ENCODE results near the gene UPK2. TPM values are rescaled to one million over a fixed set of nuclear protein-coding genes. Genes with fewer than 3 reads are reported as not detected.
A peak's percentile ranks its signal among the peaks of the same experiment; 100 is the strongest.

UPK2 gene
- total and polyA plus RNA-seq, 2 donors (not counting 3 experiments of a cell fraction or from before 2014, with no cell fraction given) = 0.11 TPM; not detected in 1

- Histone ChIP-seq H3K79me2 (ENCODE audit: control insufficient read depth, insufficient read depth, low read length) (peaks cover 77% of the 10 kb centered on the region), H3K4me3 (replicated peaks in 1 of 3; ENCODE audit: insufficient read depth in 1 of 3, low read depth in 1 of 3, low read length in 3 of 3) (peak overlapping the region in 1 of 3 experiments; percentile 10), H3K27ac (ENCODE audit: insufficient read depth, low read depth, low read length) (peak overlapping the region; percentile 80), H3K4me1 (ENCODE audit: control insufficient read depth, extremely low read depth, insufficient read depth, low read length) (peaks cover 69% of the 10 kb centered on the region), H3K9ac (replicated peaks; ENCODE audit: extremely low read depth, insufficient read depth, low read length) (peak overlapping the region; percentile 9), H4K20me1 (replicated peaks; ENCODE audit: control insufficient read depth, extremely low read depth, insufficient read depth, low read length) (no peaks in the 10 kb centered on the region), H2AFZ (ENCODE audit: low read depth, low read length) (no peak overlapping the region), H3K4me2 (ENCODE audit: insufficient read depth, low read length) (peak overlapping the region; percentile 43), H3K9me1 (replicated peaks; ENCODE audit: control insufficient read depth, extremely low read depth, insufficient read depth, low read length) (no peaks in the 10 kb centered on the region), H3K36me3 (ENCODE audit: control insufficient read depth in 2 of 2, extremely low read depth in 1 of 2, insufficient read depth in 2 of 2, low read length in 2 of 2) (no peaks in the 10 kb centered on the region), H3K27me3 (ENCODE audit: control insufficient read depth in 2 of 2, insufficient read depth in 2 of 2, low read length in 2 of 2) (no peaks in the 10 kb centered on the region), H3K9me3 (replicated peaks; ENCODE audit: control insufficient read depth, insufficient read depth, low read length) (no peaks in the 10 kb centered on the region)
- ChIA-PET CTCF (interaction anchor here (0.8 to 10.6 kb wide), 2 partner anchors 9 to 15 kb away, joined by 3 to 330 read pairs; no protein-coding TSS in a partner anchor), POLR2A (no interaction called here)
- dilution Hi-C loops (cut with MboI; ENCODE audit: extremely low pct_ligation_motif_present, low sequenced_read_pairs) (no loop called here), intact Hi-C loops (cut with micrococcal nuclease) (no loop called here)
- FAIRE-seq = peak; percentile 63
- DNase-seq (ENCODE audit: low read depth, low spot score) = peak; percentile 49
- TF ChIP-seq JUN (IDR thresholded peaks at IDR 0.05; ENCODE audit: borderline replicate concordance, insufficient read depth, insufficient read length, low read depth) = no peak
- no peak for TF ChIP-seq EZH2 (IDR thresholded peaks at IDR 0.05; ENCODE audit: borderline replicate concordance, low read depth, low read length, severe bottlenecking)
- TF ChIP-seq POLR2A (IDR thresholded peaks at IDR 0.05; ENCODE audit: low read depth, low read length) = no peak
- TF ChIP-seq MAX (IDR thresholded peaks at IDR 0.05; ENCODE audit: insufficient read depth, insufficient read length) = no peak
- TF ChIP-seq POLR2AphosphoS5 (IDR thresholded peaks at IDR 0.05; ENCODE audit: insufficient read depth, low read depth, low read length) = no peak
- TF ChIP-seq CTCF (IDR thresholded peaks at IDR 0.05; ENCODE audit: extremely low read depth in 1 of 2, insufficient read depth in 1 of 2, low read depth in 1 of 2, low read length in 2 of 2) = no peak
- no peak for TF ChIP-seq FOS (IDR thresholded peaks at IDR 0.05; ENCODE audit: borderline replicate concordance, insufficient read depth, low read length)
- no peak for TF ChIP-seq MYC (IDR thresholded peaks at IDR 0.05; ENCODE audit: low read depth, low read length)
- BruUV-seq (replicated peaks) = no TSS peak
Observed at GRCh38 chr11:118921121-118921928, 34.8 kb upstream of the UPK2 start.
